HEK293 (cell line): ENCODE measurements around the gene HABP4.

Experiments used
- CTCF ChIA-PET: fragments of 350-600 bp; formaldehyde crosslinking; extraction: SDS; loops from one replicate; lab custom pipeline; 2021; ENCODE audit warnings: antibody characterized with exemption; lab: Yijun Ruan, JAX
- POLR2A ChIA-PET: fragments of 300-600 bp; formaldehyde crosslinking; extraction: SDS; loops from one replicate; lab custom pipeline; 2020; ENCODE audit warnings: antibody characterized with exemption, inconsistent platforms; lab: Yijun Ruan, JAX
- H3K27ac ChIP-seq: fragments of 200-500 bp; sonication (Bioruptor generic); 2 replicates; pipeline ENCODE4 v1.5.1; 2014; ENCODE audit warnings: low read depth, low read length, control low read depth, inconsistent platforms; ENCODE audit errors: extremely low read depth
- H3K36me3 ChIP-seq, 2 experiments: fragments of 200-500 bp in 1 of 2; sonication (Bioruptor generic) in 1 of 2; 1 replicate in 1 of 2; 2 replicates in 1 of 2; pipeline ENCODE4 v1.5.1; 2014 to 2017; ENCODE audit warnings: inconsistent platforms in 2 of 2, low read length in 2 of 2; ENCODE audit not compliant: control insufficient read depth in 2 of 2, insufficient read depth in 1 of 2
- H3K4me1 ChIP-seq: fragments of 200-500 bp; sonication (Bioruptor generic); 2 replicates; pipeline ENCODE4 v1.5.1; 2014; ENCODE audit warnings: mild to moderate bottlenecking, low read length, inconsistent platforms; ENCODE audit not compliant: control insufficient read depth, insufficient read depth
- H3K4me3 ChIP-seq: 2 replicates; pipeline ENCODE4 v1.5.1; 2011; ENCODE audit warnings: low read depth, mild to moderate bottlenecking, control low read depth, low read length, moderate library complexity
- H3K9me3 ChIP-seq: fragments of 200-500 bp; sonication (Bioruptor generic); 2 replicates; pipeline ENCODE4 v1.5.1; 2014; ENCODE audit warnings: low read depth, low read length, inconsistent platforms; ENCODE audit not compliant: control insufficient read depth, insufficient read depth
- FEZF1 ChIP-seq: fragments of 450-650 bp; formaldehyde crosslinking; IDR thresholded peaks from 2 replicates; pipeline ENCODE4 v1.5.1; 2016; ENCODE audit warnings: missing biosample characterization, missing genetic modification characterization
- GFI1B ChIP-seq: fragments of 450-650 bp; formaldehyde crosslinking; IDR thresholded peaks from 2 replicates; pipeline ENCODE4 v1.5.1; 2016; ENCODE audit warnings: missing biosample characterization, missing genetic modification characterization
- GLI2 ChIP-seq: fragments of 450-650 bp; formaldehyde crosslinking; IDR thresholded peaks from 2 replicates; pipeline ENCODE4; 2017; ENCODE audit warnings: missing biosample characterization, missing genetic modification characterization, low read depth, borderline replicate concordance
- KLF7 ChIP-seq: fragments of 450-650 bp; formaldehyde crosslinking; IDR thresholded peaks from 2 replicates; pipeline ENCODE4 v1.5.1; 2016; ENCODE audit warnings: missing biosample characterization, missing genetic modification characterization, borderline replicate concordance
- OVOL3 ChIP-seq: fragments of 450-650 bp; formaldehyde crosslinking; IDR thresholded peaks from 2 replicates; pipeline ENCODE4 v1.5.1; 2016; ENCODE audit warnings: missing biosample characterization, missing genetic modification characterization
- SALL2 ChIP-seq: fragments of 450-650 bp; formaldehyde crosslinking; IDR thresholded peaks from 2 replicates; pipeline ENCODE4 v1.5.0; 2017; ENCODE audit warnings: missing biosample characterization, mild to moderate bottlenecking, missing genetic modification characterization, borderline replicate concordance
- SP2 ChIP-seq: fragments of 450-650 bp; formaldehyde crosslinking; IDR thresholded peaks from 2 replicates; pipeline ENCODE4 v1.5.1; 2016; ENCODE audit warnings: missing biosample characterization, missing genetic modification characterization
- ZBTB48 ChIP-seq: fragments of 450-650 bp; formaldehyde crosslinking; IDR thresholded peaks from 2 replicates; pipeline ENCODE4 v1.5.1; 2016; ENCODE audit warnings: missing biosample characterization, missing genetic modification characterization
- ZEB2 ChIP-seq: fragments of 450-650 bp; formaldehyde crosslinking; IDR thresholded peaks from 2 replicates; pipeline ENCODE4 v1.5.1; 2016; ENCODE audit warnings: missing biosample characterization, missing genetic modification characterization
- ZIC2 ChIP-seq: fragments of 450-650 bp; formaldehyde crosslinking; IDR thresholded peaks from 2 replicates; pipeline ENCODE4 v1.5.1; 2016; ENCODE audit warnings: missing biosample characterization, missing genetic modification characterization
- ZNF121 ChIP-seq: fragments of 450-650 bp; formaldehyde crosslinking; IDR thresholded peaks from 2 replicates; pipeline ENCODE4 v1.5.1; 2016; ENCODE audit warnings: missing biosample characterization, missing genetic modification characterization
- ZNF184 ChIP-seq: fragments of 450-650 bp; IDR thresholded peaks from 2 replicates; pipeline ENCODE4 v1.5.1; 2018; ENCODE audit warnings: missing biosample characterization, mild to moderate bottlenecking, missing genetic modification characterization
- ZNF223 ChIP-seq: fragments of 450-650 bp; formaldehyde crosslinking; IDR thresholded peaks from 2 replicates; pipeline ENCODE4 v1.5.1; 2016; ENCODE audit warnings: missing biosample characterization, missing genetic modification characterization
- ZNF292 ChIP-seq: fragments of 450-650 bp; formaldehyde crosslinking; IDR thresholded peaks from 2 replicates; pipeline ENCODE4 v1.5.1; 2016; ENCODE audit warnings: low read depth, missing biosample characterization, missing genetic modification characterization, borderline replicate concordance
- ZNF366 ChIP-seq: fragments of 450-650 bp; formaldehyde crosslinking; conservative IDR thresholded peaks from 2 replicates; pipeline ENCODE4 v1.5.1; 2016; ENCODE audit warnings: missing biosample characterization, missing genetic modification characterization
- ZNF433 ChIP-seq: fragments of 450-650 bp; formaldehyde crosslinking; IDR thresholded peaks from 2 replicates; pipeline ENCODE4 v1.5.1; 2016; ENCODE audit warnings: missing biosample characterization, missing genetic modification characterization, low read depth
- ZNF48 ChIP-seq: fragments of 450-650 bp; formaldehyde crosslinking; IDR thresholded peaks from 2 replicates; pipeline ENCODE4 v1.5.1; 2016; ENCODE audit warnings: missing biosample characterization, missing genetic modification characterization
- ZNF501 ChIP-seq: fragments of 450-650 bp; formaldehyde crosslinking; IDR thresholded peaks from 2 replicates; pipeline ENCODE4 v1.5.1; 2016; ENCODE audit warnings: missing biosample characterization, missing genetic modification characterization
- ZNF521 ChIP-seq: fragments of 450-650 bp; formaldehyde crosslinking; IDR thresholded peaks from 2 replicates; pipeline ENCODE4 v1.5.1; 2017; ENCODE audit warnings: missing biosample characterization, mild to moderate bottlenecking, missing genetic modification characterization
- ZNF558 ChIP-seq: fragments of 450-650 bp; formaldehyde crosslinking; IDR thresholded peaks from 2 replicates; pipeline ENCODE4 v1.5.1; 2016; ENCODE audit warnings: missing biosample characterization, missing genetic modification characterization
- ZNF600 ChIP-seq: fragments of 450-650 bp; formaldehyde crosslinking; IDR thresholded peaks from 2 replicates; pipeline ENCODE4 v1.5.1; 2016; ENCODE audit warnings: missing biosample characterization, missing genetic modification characterization
- ZNF76 ChIP-seq: fragments of 450-650 bp; formaldehyde crosslinking; IDR thresholded peaks from 2 replicates; pipeline ENCODE4; 2016; ENCODE audit warnings: low read depth, missing biosample characterization, missing genetic modification characterization, borderline replicate concordance
- ZNF776 ChIP-seq: fragments of 450-650 bp; formaldehyde crosslinking; IDR thresholded peaks from 2 replicates; pipeline ENCODE4 v1.5.0; 2017; ENCODE audit warnings: missing biosample characterization, missing genetic modification characterization, borderline replicate concordance
- ZXDB ChIP-seq: fragments of 450-650 bp; formaldehyde crosslinking; IDR thresholded peaks from 2 replicates; pipeline ENCODE4 v1.5.1; 2016; ENCODE audit warnings: missing biosample characterization, missing genetic modification characterization
- TF ChIP-seq, protein P1 (sequence below): fragments of 450-650 bp; formaldehyde crosslinking; IDR thresholded peaks from 2 replicates; pipeline ENCODE4 v1.5.1; 2016; ENCODE audit warnings: missing biosample characterization, missing genetic modification characterization
- TF ChIP-seq, protein P2 (sequence below): fragments of 450-650 bp; formaldehyde crosslinking; IDR thresholded peaks from 2 replicates; pipeline ENCODE4 v1.5.1; 2016; ENCODE audit warnings: missing biosample characterization, missing genetic modification characterization
- TF ChIP-seq, protein P3 (sequence below): fragments of 450-650 bp; formaldehyde crosslinking; IDR thresholded peaks from 2 replicates; pipeline ENCODE4 v1.5.1; 2016; ENCODE audit warnings: missing biosample characterization, missing genetic modification characterization
- TF ChIP-seq, protein P4 (sequence below): fragments of 450-650 bp; formaldehyde crosslinking; IDR thresholded peaks from 2 replicates; pipeline ENCODE4 v1.5.1; 2016; ENCODE audit warnings: missing biosample characterization, missing genetic modification characterization, borderline replicate concordance

Gene HABP4

DNA sequence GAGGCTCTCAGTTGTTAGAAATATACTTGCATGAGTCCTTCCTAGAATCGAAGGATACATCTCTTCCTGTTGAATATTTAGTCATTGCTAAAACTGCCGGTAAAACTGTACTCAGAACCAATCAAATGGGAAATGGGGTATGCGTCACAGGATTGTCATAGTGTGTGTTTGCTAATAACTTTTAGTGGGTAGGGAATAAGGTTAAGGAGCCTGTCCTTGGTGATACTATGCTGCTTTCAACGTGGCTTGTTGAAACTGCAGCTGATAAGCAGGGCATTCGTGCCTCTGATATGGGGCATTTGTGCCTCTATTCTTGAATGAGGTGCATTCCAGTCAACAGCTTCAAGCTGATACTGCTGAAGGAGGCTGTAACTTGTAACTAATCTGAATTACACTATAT, 26.6 kb downstream of the HABP4 start:
- H3K9me3 ChIP-seq, result no peaks in the 10 kb centered on the region
- CTCF ChIA-PET, result interaction anchor here (0.6 to 0.7 kb wide), 2 partner anchors 16 to 779 kb away, joined by 3 read pairs; no protein-coding TSS in a partner anchor
- no peak overlapping the region for H3K4me3 ChIP-seq
- no peak overlapping the region for H3K27ac ChIP-seq
- TF ChIP-seq FEZF1 (tag by site-specific recombination) (no peak), SP2 (tag by site-specific recombination) (no peak), ZNF558 (no peak), ZNF223 (no peak), ZNF48 (no peak), OVOL3 (tag by site-specific recombination) (no peak), ZNF521 (tag by site-specific recombination) (no peak), SALL2 (tag by site-specific recombination) (no peak), ZNF433 (tag by site-specific recombination) (no peak), KLF7 (tag by site-specific recombination) (no peak), ZNF76 (no peak), ZNF366 (tag by site-specific recombination) (no peak), ZIC2 (no peak)
- TF ChIP-seq, protein P1, sequence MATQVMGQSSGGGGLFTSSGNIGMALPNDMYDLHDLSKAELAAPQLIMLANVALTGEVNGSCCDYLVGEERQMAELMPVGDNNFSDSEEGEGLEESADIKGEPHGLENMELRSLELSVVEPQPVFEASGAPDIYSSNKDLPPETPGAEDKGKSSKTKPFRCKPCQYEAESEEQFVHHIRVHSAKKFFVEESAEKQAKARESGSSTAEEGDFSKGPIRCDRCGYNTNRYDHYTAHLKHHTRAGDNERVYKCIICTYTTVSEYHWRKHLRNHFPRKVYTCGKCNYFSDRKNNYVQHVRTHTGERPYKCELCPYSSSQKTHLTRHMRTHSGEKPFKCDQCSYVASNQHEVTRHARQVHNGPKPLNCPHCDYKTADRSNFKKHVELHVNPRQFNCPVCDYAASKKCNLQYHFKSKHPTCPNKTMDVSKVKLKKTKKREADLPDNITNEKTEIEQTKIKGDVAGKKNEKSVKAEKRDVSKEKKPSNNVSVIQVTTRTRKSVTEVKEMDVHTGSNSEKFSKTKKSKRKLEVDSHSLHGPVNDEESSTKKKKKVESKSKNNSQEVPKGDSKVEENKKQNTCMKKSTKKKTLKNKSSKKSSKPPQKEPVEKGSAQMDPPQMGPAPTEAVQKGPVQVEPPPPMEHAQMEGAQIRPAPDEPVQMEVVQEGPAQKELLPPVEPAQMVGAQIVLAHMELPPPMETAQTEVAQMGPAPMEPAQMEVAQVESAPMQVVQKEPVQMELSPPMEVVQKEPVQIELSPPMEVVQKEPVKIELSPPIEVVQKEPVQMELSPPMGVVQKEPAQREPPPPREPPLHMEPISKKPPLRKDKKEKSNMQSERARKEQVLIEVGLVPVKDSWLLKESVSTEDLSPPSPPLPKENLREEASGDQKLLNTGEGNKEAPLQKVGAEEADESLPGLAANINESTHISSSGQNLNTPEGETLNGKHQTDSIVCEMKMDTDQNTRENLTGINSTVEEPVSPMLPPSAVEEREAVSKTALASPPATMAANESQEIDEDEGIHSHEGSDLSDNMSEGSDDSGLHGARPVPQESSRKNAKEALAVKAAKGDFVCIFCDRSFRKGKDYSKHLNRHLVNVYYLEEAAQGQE (tag by site-specific recombination), result no peak
- TF ChIP-seq, protein P2, sequence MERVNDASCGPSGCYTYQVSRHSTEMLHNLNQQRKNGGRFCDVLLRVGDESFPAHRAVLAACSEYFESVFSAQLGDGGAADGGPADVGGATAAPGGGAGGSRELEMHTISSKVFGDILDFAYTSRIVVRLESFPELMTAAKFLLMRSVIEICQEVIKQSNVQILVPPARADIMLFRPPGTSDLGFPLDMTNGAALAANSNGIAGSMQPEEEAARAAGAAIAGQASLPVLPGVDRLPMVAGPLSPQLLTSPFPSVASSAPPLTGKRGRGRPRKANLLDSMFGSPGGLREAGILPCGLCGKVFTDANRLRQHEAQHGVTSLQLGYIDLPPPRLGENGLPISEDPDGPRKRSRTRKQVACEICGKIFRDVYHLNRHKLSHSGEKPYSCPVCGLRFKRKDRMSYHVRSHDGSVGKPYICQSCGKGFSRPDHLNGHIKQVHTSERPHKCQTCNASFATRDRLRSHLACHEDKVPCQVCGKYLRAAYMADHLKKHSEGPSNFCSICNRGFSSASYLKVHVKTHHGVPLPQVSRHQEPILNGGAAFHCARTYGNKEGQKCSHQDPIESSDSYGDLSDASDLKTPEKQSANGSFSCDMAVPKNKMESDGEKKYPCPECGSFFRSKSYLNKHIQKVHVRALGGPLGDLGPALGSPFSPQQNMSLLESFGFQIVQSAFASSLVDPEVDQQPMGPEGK (tag by site-specific recombination), result no peak
- TF ChIP-seq, protein P3, sequence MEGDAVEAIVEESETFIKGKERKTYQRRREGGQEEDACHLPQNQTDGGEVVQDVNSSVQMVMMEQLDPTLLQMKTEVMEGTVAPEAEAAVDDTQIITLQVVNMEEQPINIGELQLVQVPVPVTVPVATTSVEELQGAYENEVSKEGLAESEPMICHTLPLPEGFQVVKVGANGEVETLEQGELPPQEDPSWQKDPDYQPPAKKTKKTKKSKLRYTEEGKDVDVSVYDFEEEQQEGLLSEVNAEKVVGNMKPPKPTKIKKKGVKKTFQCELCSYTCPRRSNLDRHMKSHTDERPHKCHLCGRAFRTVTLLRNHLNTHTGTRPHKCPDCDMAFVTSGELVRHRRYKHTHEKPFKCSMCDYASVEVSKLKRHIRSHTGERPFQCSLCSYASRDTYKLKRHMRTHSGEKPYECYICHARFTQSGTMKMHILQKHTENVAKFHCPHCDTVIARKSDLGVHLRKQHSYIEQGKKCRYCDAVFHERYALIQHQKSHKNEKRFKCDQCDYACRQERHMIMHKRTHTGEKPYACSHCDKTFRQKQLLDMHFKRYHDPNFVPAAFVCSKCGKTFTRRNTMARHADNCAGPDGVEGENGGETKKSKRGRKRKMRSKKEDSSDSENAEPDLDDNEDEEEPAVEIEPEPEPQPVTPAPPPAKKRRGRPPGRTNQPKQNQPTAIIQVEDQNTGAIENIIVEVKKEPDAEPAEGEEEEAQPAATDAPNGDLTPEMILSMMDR (tag by site-specific recombination), result no peak
- peaks cover 0 to 40% of the 10 kb centered on the region in 2 experiments; a peak in 2 of 3 replicates for H3K36me3 ChIP-seq
- no peaks in the 10 kb centered on the region for H3K4me1 ChIP-seq
- POLR2A ChIA-PET, result no interaction called here

DNA sequence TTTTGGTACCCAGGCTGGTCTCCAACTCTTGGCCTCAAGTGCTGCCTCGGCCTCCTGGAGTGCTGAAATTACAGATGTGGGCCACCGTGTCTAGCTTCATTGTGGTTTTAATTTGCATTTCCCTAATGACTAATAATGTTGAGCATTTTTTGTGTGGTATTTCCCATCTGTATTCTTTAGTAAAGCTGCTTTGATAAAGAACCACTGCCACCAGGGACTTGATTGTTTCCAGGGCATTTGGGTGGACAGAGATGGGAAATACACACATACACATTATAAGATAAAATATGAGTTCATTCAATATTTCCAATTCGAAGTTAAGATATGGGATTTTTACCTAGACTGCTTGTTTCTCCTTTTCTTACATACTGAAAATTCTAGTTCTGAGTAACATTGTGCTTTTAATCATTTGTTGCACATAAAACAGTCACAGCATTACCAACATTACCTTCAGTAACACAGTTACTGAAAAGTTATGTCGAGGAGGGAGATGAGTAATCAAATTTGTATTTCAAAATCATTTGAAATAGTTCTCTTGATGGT, 28.9 kb downstream of the HABP4 start:
- no peaks in the 10 kb centered on the region for H3K9me3 ChIP-seq
- CTCF ChIA-PET, result interaction anchor here (0.7 kb wide), 1 partner anchor 28 kb away, joined by 3 read pairs; no protein-coding TSS in a partner anchor
- H3K27ac ChIP-seq, result no peak overlapping the region
- POLR2A ChIA-PET, result no interaction called here
- no peaks in the 10 kb centered on the region for H3K4me1 ChIP-seq
- peaks cover 3 to 18% of the 10 kb centered on the region in 2 experiments; a peak in 2 of 3 replicates for H3K36me3 ChIP-seq
- H3K4me3 ChIP-seq, result no peak overlapping the region
- TF ChIP-seq, protein P4, sequence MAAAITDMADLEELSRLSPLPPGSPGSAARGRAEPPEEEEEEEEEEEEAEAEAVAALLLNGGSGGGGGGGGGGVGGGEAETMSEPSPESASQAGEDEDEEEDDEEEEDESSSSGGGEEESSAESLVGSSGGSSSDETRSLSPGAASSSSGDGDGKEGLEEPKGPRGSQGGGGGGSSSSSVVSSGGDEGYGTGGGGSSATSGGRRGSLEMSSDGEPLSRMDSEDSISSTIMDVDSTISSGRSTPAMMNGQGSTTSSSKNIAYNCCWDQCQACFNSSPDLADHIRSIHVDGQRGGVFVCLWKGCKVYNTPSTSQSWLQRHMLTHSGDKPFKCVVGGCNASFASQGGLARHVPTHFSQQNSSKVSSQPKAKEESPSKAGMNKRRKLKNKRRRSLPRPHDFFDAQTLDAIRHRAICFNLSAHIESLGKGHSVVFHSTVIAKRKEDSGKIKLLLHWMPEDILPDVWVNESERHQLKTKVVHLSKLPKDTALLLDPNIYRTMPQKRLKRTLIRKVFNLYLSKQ (tag by site-specific recombination), result no peak
- no peak for TF ChIP-seq ZNF184 (tag by site-specific recombination)
- no peak for TF ChIP-seq ZBTB48 (tag by site-specific recombination)
- TF ChIP-seq ZNF48, result no peak
- no peak for TF ChIP-seq ZNF501
- no peak for TF ChIP-seq GLI2 (tag by site-specific recombination)
- TF ChIP-seq ZXDB (tag by site-specific recombination), result no peak
- TF ChIP-seq ZNF121 (tag by site-specific recombination), result no peak
- TF ChIP-seq ZEB2 (tag by site-specific recombination), result no peak
- TF ChIP-seq GFI1B (tag by site-specific recombination), result no peak
- TF ChIP-seq ZNF292, result no peak
- no peak for TF ChIP-seq ZNF600 (tag by site-specific recombination)
- TF ChIP-seq ZNF776 (tag by site-specific recombination), result no peak
